OCI-LY7 (cell line): ENCODE results near the gene ZNF581. TPM values are rescaled to one million over a fixed set of nuclear protein-coding genes. Genes with fewer than 3 reads are reported as not detected.

Experiments used
- BruUV-seq: library from RNA; stranded (reverse); fragments of 400-500 nt; replicated peaks from 2 replicates; lab custom pipeline; 2021; lab: Mats Ljungman, UMichigan
- CTCF ChIA-PET: fragments of 300-600 bp; sonication (Branson Sonifier 250); formaldehyde crosslinking; loops from one replicate; lab custom pipeline; 2022; ENCODE audit warnings: antibody characterized with exemption; ENCODE audit not compliant: unreplicated experiment; lab: Charles Lee
- POLR2A ChIA-PET: fragments of 300-600 bp; sonication (Branson Sonifier 250); formaldehyde crosslinking; loops from one replicate; lab custom pipeline; 2022; ENCODE audit warnings: antibody characterized with exemption; lab: Charles Lee
- DNase-seq: peaks from one replicate; pipeline ENCODE4 v3.0.0-alpha.2; 2015; ENCODE audit warnings: low spot score
- H2AFZ ChIP-seq: fragments of 200-600 bp; sonication (generic), shearing (Covaris generic); 2 replicates; pipeline ENCODE4 v1.6.1; 2014; ENCODE audit warnings: mild to moderate bottlenecking, antibody characterized with exemption, low read length, moderate library complexity
- H3K27ac ChIP-seq: fragments of 200-600 bp; sonication (generic); 2 replicates; pipeline ENCODE4 v1.5.1; 2014; ENCODE audit warnings: mixed run types, low read depth, mild to moderate bottlenecking, moderate library complexity, low read length, inconsistent platforms; ENCODE audit not compliant: poor library complexity, severe bottlenecking
- H3K36me3 ChIP-seq: fragments of 200-600 bp; sonication (generic); 2 replicates; pipeline ENCODE4 v1.6.1; 2014; ENCODE audit warnings: mild to moderate bottlenecking, antibody characterized with exemption, low read length, moderate library complexity, mixed read lengths; ENCODE audit not compliant: insufficient read depth
- H3K4me1 ChIP-seq: fragments of 200-600 bp; sonication (generic); 2 replicates; pipeline ENCODE4 v1.5.1; 2014; ENCODE audit warnings: mild to moderate bottlenecking, low read length; ENCODE audit not compliant: insufficient read depth, poor library complexity, severe bottlenecking
- H3K4me2 ChIP-seq: fragments of 200-600 bp; sonication (generic); 2 replicates; pipeline ENCODE4 v1.6.1; 2014; ENCODE audit warnings: mild to moderate bottlenecking, low read length
- H3K4me3 ChIP-seq: fragments of 200-600 bp; sonication (generic); 2 replicates; pipeline ENCODE4 v1.5.1; 2014; ENCODE audit warnings: mild to moderate bottlenecking, low read depth, low read length; ENCODE audit not compliant: poor library complexity, severe bottlenecking
- H3K79me2 ChIP-seq: fragments of 200-600 bp; sonication (generic); 2 replicates; pipeline ENCODE4 v1.6.1; 2016; ENCODE audit warnings: low read depth, mild to moderate bottlenecking, low read length, moderate library complexity, mixed read lengths; ENCODE audit not compliant: insufficient read depth
- H3K9me2 ChIP-seq: fragments of 200-600 bp; sonication (generic); 2 replicates; pipeline ENCODE4 v1.6.1; 2016; ENCODE audit warnings: mild to moderate bottlenecking, low read length, mixed read lengths; ENCODE audit not compliant: insufficient read depth
- H3K9me3 ChIP-seq: fragments of 200-600 bp; sonication (generic); 2 replicates; pipeline ENCODE4 v1.6.1; 2014; ENCODE audit warnings: mild to moderate bottlenecking, mixed run types, low read length, mixed read lengths
- H4K20me1 ChIP-seq: fragments of 200-600 bp; sonication (generic); 2 replicates; pipeline ENCODE4 v1.6.1; 2014; ENCODE audit warnings: mild to moderate bottlenecking, antibody characterized with exemption, low read length, moderate library complexity, mixed read lengths; ENCODE audit not compliant: insufficient read depth
- EZH2phosphoT487 ChIP-seq: fragments of 200-600 bp; sonication (generic); IDR thresholded peaks from 2 replicates; pipeline ENCODE4 v1.6.1; 2018; ENCODE audit warnings: low read depth, borderline replicate concordance, mild to moderate bottlenecking, mixed run types, antibody characterized with exemption, low read length, moderate library complexity, mixed read lengths
- intact Hi-C: fragments of 100-400 bp; cut with micrococcal nuclease; formaldehyde crosslinking; loops from one replicate; pipeline ENCODE4 v1.10.0; 2022; ENCODE audit not compliant: unreplicated experiment
- total RNA-seq, 2 experiments: library from RNA; depleted of rRNA in 1 of 2; stranded (reverse); fragments of >200 nt in 1 of 2; shearing (Covaris generic) in 1 of 2; gene quantifications; 2 replicates each; pipeline ENCODE4 v1.2.3, GENCODE V29; 2014 to 2022
- TF ChIP-seq, protein P1 (sequence below): fragments of 200-600 bp; sonication (generic); conservative IDR thresholded peaks from 2 replicates; pipeline ENCODE4 v1.5.1; 2014; ENCODE audit warnings: mild to moderate bottlenecking, antibody characterized with exemption, low read length, moderate library complexity, mixed read lengths

The ZNF581 gene
- total RNA-seq, 2 experiments from 2014 or later = 39.7 to 44.5 TPM

- H3K9me3 ChIP-seq = no peaks in the 10 kb centered on the region
- H3K79me2 ChIP-seq = peaks cover 28% of the 10 kb centered on the region; the same call in 1 of the 2 replicates
- intact Hi-C loops = no loop called here
- no peaks in the 10 kb centered on the region for H3K9me2 ChIP-seq
- peaks cover 97% of the 10 kb centered on the region for H3K36me3 ChIP-seq
- no peak overlapping the region for H3K4me2 ChIP-seq
- no peak overlapping the region for H3K4me3 ChIP-seq
- peaks cover 5% of the 10 kb centered on the region for H3K4me1 ChIP-seq
- no peak overlapping the region for H2AFZ ChIP-seq
- CTCF ChIA-PET = no interaction called here
- no peak for DNase-seq
- no TSS peak for BruUV-seq
- TF ChIP-seq, protein P1, sequence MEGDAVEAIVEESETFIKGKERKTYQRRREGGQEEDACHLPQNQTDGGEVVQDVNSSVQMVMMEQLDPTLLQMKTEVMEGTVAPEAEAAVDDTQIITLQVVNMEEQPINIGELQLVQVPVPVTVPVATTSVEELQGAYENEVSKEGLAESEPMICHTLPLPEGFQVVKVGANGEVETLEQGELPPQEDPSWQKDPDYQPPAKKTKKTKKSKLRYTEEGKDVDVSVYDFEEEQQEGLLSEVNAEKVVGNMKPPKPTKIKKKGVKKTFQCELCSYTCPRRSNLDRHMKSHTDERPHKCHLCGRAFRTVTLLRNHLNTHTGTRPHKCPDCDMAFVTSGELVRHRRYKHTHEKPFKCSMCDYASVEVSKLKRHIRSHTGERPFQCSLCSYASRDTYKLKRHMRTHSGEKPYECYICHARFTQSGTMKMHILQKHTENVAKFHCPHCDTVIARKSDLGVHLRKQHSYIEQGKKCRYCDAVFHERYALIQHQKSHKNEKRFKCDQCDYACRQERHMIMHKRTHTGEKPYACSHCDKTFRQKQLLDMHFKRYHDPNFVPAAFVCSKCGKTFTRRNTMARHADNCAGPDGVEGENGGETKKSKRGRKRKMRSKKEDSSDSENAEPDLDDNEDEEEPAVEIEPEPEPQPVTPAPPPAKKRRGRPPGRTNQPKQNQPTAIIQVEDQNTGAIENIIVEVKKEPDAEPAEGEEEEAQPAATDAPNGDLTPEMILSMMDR = no peak
- TF ChIP-seq EZH2phosphoT487 = no peak
- POLR2A ChIA-PET = no interaction called here
- peaks cover under 1% of the 10 kb centered on the region; the same call in 1 of the 2 replicates for H4K20me1 ChIP-seq
- H3K27ac ChIP-seq = no peak overlapping the region
Observed at GRCh38 chr19:55667958-55668357, 24.5 kb downstream of the ZNF581 start.

GRCh38 chr19:55668603-55669348, 25.3 kb downstream of the ZNF581 start:
- Histone ChIP-seq H4K20me1 (no peaks in the 10 kb centered on the region; the same call in 1 of the 2 replicates), H3K4me1 (peaks cover 11% of the 10 kb centered on the region), H2AFZ (no peak overlapping the region), H3K9me2 (no peaks in the 10 kb centered on the region), H3K9me3 (no peaks in the 10 kb centered on the region), H3K27ac (no peak overlapping the region), H3K4me3 (no peak overlapping the region), H3K79me2 (peaks cover 32% of the 10 kb centered on the region; the same call in 1 of the 2 replicates), H3K4me2 (no peak overlapping the region), H3K36me3 (peaks cover 97% of the 10 kb centered on the region)
- POLR2A ChIA-PET = no interaction called here
- DNase-seq = no peak
- no peak for TF ChIP-seq EZH2phosphoT487
- TF ChIP-seq, protein P1 = no peak
- CTCF ChIA-PET = interaction anchor here (0.6 kb wide), 1 partner anchor 602 kb away, joined by 5 read pairs; no protein-coding TSS in a partner anchor
- intact Hi-C loops = no loop called here
- BruUV-seq = no TSS peak
